Measurements from ENCODE around the gene TCL1A.
"Not testable (repeated sequence)": the region's sequence is repeated elsewhere in the genome, so short reads cannot be mapped to it uniquely, and the experiment has no call there.

Gene TCL1A, protein sequence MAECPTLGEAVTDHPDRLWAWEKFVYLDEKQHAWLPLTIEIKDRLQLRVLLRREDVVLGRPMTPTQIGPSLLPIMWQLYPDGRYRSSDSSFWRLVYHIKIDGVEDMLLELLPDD

DNA sequence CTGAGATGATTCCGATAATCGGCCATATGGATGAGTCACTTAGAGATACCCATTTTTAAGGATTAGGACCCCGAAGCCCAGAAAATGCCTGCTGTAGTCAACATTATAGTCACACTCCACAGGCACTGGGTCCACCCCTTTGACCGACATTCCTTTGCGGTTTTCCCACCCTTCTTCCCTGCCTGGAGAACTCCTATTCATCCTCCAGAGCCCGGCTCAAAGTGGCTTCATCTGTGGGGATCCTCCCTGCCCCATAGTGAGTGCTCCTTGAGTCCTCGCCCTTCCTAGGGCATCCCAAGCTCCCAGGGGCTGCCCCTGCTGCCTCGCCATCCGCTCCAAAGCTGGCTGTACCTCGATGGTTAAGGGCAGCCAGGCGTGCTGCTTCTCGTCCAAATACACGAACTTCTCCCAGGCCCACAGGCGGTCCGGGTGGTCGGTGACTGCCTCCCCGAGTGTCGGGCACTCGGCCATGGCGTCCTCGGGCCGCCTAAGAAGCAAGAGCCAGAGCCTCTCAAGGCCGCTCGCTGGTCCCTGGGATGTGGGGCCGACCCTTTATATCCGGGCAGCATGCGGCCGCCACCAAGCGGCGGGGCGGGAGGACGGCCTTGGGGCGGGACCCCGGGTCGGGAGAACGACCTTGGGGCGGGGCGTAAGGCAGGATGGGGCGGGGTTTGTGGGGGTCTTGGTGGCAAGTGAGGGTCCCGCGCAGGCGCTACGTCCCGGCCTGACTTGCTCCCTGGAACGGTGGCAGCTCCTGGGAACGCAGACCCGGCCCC, at the start of gene TCL1A:
TCL1A (minus strand) TSS at position 530 of the 776 bp plus-strand sequence; CDS start at position 471, 59 bp downstream.
- no peak for DNase-seq (ENCODE audit: low read depth)

DNA sequence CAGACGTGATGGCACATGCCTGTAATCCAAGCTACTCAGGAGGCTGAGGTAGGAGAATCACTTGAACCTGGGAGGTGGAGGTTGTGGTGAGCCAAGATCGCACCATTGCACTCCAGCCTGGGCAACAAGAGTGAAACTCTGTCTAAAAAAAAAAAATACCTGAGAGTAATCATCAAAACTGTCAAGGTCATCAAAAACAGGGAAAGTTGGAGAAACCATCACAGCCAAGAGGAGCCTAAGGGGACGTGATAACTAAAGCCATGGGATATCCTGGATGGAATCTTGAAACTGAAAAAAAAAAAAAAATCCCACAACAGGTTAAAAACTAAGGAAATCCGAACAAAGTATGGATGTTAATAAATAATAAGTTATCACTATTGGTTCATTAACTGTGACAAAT, 49.1 kb upstream of the TCL1A start:
- DNase-seq (ENCODE audit: low read depth), result not testable (repeated sequence)

DNA sequence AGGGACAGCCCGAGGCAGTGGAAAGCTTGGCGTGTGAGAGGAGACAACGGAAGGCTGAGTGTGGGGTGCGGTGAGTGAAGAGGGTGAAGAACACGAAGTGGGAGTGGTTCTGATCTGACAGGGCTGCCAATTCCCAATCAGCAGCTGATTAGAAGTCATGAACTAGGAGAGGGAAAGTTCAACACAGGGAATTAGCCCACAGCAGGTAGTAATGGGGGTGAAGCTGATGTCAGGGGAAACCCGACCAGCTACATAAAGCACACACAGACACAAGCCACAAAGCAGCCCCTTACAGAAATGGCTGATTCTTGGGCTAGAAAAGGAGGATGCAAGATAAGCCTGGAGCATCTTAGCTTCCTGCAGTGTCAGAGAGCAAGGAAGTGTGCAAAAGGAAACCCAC, 47.5 kb upstream of the TCL1A start:
- no peak for DNase-seq (ENCODE audit: low read depth)

DNA sequence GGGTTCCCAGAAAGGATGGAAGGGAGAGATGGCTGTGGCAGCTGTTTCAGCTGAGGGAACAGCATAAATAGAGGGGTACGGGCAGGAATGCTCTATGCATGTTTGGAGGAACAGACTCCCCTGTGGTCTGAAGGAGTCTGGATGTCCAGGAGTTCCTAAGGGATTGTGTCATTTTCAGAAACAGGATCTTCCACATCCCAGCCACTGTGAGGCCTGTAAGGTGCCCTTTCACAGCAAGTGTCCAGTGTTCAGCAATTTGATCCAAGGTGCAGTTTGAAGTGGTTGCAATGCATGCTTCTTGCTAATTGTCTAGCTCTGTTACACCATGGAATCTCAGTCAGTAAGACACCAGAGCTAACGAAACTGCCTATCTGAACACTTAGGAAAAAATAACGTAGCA, 46.7 kb upstream of the TCL1A start:
- DNase-seq (ENCODE audit: low read depth), result no peak

DNA sequence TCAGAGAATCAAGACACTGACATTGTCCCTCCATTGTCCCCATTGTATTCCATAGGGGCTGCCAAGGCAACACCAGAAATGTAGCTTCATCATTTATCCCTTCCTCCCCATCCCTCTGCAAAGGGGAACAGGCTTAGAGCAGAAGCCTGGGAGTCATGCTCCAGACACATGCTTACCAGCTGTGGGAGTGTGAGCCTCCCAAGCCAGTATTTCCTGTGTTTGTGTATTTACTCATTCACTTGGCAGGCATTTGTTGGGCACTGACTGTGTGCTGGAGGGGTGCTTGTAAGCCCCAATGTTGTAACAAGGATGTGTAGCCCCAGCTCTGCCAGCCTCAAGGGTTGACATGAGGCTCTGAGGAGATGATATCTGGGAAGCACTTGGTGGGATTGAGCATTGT, 46.0 kb upstream of the TCL1A start:
- peak; percentile 14 for DNase-seq (ENCODE audit: low read depth)

DNA sequence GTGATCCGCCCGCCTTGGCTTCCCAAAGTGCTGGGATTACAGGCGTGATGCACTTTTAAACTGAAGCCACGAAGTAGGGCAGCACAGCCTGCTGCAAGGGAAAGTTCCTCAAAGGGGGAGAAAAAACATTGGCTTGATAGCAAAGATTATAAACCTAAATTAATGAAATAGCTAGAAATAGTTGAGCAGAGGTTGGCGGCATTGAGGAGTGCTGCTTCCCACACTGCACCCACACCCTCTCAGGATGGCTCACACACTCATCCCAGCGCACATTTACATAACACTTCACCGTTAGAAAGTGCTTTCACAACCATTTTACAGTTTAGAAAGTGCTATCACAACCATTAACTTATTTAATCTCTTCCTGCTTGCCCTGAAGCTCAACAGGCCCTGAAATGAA, 44.4 kb upstream of the TCL1A start:
- no peak for DNase-seq (ENCODE audit: low read depth)

DNA sequence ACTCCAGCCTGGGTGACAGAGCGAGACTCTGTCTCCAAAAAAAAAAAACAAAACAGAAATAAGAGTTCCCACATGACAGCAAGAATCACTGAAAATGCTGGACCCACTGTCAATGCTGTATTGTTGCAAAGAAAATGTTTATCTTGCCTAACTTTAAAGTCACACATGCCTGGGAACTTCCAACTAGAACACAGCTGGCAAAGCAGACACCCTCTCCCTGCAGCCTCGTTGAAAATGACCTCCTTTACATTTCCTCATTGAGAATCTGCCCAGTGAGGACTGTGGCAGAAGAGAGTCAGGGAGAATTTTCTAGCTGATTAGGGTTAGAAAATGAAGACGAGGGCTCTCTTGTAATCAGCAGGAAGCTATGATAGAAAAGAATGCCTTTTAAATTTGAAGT, 42.8 kb upstream of the TCL1A start:
- DNase-seq (ENCODE audit: low read depth), result no peak

DNA sequence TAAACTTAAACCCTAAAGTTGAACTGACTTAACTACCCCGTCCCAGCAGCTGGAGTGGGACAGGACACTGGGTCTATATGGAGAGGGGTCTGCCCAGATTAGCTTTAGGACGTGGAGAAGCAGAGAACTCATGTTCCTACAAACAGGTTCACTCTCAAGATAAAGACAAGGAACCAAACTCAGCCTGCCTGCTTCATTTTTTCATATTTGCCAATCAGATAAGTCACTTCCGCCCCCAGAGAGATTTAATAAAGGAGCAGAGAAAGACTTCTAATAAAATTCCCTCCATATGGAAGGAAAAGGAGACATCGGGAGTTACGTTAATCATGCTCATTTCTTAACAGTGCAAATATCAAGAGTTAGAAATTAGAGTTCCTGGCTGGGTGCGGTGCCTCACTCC, 42.2 kb upstream of the TCL1A start:
- DNase-seq (ENCODE audit: low read depth), result no peak

DNA sequence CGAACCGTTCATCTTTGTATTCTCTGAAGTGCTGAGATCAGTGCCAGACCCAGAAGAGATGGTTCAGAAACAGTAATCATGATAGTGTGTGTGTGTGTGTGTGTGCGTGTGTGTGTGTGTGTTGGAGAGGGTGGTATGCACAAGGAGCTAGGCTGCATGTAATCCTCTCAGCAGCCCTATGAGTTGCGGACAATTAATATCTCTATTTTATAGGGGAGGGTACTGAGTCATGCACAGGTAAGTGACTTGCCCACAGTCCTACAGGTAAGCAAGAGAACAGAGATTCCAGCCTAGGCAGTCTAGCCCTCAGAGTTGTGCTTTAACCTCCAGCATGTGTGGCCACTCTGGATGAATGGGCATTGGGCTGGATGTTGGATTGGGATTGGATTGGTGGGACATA, 27.9 kb upstream of the TCL1A start:
- no peak for DNase-seq (ENCODE audit: low read depth)

DNA sequence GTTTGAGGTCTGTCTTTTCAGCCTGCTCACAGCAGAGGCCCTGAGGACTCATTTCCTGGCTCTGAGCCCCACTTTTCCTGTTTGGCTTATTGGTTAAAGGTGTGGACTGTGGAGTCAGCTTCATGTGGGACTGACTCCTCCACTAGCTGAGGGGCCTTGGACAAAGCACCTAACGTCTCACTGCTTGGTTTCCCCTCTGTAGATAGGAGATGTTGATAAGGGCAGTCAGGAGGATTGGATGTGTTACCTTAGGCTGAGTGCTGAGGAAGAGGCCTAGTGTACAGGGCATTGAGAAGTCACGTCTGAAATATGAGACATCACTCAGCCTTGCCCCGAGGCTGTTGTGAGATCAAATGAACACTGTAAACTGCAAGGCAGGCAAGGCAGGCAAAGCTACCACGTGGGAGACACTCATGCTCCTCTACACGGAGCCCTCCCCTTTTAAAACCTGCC, 27.1 kb upstream of the TCL1A start:
- no peak for DNase-seq (ENCODE audit: low read depth)

DNA sequence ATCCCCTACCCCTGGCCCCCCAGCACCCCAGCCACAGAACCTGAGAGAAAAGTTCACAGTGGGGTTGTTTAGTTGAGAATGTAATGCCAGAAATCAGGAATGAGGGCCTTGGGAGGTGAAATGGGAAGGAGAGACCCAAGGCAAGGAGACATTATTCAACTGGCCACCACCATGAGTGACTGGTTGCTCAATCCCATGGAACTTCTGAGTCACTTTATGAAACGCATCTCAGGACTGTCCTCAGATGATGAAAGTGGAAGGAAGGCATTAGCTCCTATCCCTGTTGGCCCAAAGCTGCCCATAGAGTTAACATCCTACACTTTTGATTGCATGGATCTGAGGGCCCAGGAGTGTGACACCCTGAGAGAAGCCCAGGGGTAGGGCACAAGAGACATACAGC, 25.4 kb upstream of the TCL1A start:
- DNase-seq (ENCODE audit: low read depth), result no peak

DNA sequence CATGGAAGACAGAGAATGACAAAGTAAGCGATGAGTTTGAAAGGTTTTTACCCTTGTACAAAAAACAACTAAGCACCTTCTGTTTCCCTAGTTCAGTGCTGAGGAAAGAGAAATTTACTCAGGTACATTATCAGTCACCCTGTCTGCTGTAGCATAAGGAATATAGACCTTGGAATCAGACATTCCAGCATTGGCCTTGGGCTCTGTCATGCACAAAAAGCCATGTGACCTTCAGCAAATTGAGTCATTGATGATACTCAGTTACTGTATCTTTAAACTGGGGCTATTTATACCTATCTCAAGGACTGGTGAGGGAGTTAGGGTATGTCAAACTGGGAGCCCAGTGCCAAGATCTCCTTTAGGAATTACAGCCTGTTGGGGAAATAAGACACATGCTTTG, 19.3 kb upstream of the TCL1A start:
- DNase-seq (ENCODE audit: low read depth), result no peak

DNA sequence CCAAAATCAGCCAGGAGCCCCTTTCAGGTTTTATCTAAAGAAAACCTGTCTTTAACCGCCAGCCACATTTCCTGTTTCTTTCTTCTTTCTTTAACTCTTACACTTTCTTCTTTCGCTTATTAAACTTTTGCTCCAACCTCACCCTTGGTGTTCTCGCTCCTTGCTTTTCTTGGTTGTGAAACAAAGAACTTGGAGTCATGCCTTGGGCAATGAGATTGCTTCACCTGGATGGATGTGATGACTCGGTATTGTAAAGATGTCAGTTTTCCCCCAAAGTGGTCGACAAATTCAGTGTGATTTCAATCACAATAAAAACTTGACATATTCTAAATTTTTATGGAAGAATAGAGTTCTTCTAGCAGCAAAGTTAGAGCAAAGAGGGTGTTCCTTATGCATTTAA, 16.2 kb upstream of the TCL1A start:
- DNase-seq (ENCODE audit: low read depth), result no peak

DNA sequence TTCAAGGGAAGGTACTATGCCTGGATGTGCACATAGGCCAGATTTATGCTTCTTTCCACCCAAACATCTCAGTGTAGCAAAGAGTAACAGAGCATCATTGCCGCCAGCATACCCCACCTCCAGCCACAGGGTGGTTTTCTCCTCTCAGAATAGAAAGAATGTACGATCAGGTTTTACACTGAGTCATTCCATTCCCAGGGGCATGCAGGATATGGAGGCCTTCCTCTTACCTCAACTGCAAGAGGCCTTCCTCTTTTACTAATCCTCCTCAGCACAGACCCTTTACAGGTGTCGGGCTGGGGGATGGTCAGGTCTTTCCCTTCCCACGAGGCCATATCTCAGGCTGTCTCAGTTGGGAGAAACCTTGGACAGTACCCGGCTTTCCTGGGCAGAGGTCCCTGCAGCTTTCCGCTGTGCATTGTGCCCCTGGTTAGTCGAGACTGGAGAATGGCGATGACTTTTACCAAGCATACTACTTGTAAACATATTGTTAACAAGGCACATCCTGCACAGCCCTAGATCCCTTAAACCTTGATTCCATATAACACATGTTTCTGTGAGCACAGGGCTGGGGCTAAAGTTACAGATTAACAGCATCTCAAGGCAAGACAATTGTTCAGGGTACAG, 15.6 kb upstream of the TCL1A start:
- not testable (repeated sequence) for DNase-seq (ENCODE audit: low read depth)

DNA sequence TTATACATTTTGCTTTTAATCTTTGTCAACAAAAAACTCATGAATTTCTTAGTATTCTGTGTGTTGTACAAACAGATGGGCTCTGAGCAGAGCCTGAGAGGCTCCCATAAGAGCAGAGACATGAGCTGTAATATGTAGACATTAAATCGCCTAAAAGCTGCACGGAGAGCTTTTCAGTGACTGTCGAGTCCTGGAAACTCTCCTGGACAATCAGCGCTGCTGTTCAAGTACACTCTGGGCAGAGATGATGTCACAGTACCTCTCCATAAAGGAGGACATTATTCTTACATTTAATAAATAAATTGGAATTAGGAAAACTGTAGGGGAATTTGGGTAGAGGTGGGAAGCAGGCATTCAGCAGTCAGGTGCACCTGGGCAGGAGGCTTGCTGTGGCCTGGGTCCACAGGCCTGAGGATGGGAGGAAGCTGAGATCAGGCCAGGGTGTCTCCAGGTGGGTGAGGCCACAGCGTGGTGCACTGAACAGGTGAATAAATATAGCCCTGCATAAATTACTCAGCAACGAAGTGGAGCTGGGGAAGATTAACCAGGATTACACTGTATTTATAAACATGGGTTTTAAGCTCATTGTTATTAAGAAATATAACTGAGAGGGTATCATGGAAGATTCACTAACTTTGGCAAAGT, 13.3 kb upstream of the TCL1A start:
- no peak for DNase-seq (ENCODE audit: low read depth)

DNA sequence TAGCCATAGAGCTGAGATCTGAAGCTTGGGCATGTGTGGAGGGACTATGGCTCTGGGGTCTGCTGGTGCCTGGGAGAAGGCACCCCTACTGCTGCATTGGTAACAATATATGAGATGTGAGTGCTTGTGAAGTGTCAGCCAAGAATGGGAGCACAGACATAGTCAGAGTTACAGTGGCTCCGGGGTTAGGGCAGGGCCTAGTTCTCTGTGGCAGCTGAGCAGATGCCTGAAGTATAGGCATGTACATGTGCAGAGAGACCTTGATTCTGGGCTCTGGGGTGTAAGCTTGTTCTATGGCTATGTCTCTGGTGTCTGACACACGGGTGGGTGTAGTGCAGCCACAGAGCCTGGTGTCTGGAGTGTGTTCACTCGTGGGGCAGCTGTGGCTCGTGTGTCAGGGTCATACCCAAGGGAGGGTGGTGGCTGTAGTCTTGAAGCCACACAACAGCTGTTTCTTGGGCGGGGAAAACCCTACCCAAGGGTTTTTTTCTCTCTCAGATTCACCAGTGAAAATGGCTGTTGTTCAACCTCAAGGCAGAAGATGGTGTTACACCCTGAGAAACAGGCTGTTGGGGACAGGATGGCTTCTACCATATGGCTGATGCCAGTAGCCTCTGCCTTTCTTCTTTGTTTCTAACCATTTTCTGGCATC, 11.9 kb upstream of the TCL1A start:
- DNase-seq (ENCODE audit: low read depth), result no peak

DNA sequence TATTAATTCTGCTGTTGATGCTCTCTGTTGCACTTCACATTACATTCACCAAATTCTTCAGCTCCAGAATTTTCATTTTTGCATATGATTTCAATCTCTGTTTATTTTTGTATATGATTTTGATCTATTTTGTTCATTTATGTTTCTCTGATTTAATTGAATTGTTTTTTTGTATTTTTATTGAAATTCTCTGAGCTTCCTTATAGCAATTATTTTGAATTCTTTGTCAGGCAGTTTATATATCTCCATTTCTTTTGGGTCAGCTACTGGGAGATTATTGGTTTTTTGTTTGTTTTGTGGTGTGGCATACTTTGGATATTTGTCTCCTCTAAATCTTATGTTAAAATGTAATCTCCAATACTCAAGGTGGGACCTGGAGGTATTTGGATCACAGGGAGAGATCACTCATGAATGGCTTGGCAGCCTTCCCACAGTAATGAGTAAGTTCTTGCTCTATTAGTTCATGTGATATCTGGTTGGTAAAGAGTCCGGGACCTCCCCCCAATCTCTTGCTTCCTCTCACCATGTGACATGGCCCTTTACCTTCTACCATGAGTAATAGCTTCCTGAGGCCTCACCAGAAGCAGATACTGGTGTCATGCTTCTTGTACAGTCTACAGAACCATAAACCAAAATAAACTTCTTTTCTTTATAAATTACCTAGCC, 8.7 kb upstream of the TCL1A start:
- no peak for DNase-seq (ENCODE audit: low read depth)

DNA sequence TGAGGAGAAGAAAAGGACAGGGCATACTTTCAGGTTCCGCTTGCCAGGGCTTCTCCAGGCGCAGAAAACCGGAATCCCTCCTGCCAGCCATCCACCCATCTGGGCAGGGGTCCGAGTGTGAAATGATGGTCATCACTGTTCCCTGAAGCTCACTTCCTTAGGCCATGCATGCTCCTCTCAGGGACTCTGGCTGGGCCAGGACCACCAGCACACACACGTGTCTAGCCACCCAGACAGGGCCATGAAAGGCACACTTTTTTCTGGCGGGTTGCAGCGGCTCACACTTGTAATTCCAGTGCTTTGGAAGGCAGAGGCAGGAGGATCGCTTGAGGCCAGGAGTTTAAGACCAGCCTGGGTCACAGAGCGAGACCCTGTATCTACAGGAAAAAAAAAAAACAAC, 1.5 kb downstream of the TCL1A start:
- no peak for DNase-seq (ENCODE audit: low read depth)

DNA sequence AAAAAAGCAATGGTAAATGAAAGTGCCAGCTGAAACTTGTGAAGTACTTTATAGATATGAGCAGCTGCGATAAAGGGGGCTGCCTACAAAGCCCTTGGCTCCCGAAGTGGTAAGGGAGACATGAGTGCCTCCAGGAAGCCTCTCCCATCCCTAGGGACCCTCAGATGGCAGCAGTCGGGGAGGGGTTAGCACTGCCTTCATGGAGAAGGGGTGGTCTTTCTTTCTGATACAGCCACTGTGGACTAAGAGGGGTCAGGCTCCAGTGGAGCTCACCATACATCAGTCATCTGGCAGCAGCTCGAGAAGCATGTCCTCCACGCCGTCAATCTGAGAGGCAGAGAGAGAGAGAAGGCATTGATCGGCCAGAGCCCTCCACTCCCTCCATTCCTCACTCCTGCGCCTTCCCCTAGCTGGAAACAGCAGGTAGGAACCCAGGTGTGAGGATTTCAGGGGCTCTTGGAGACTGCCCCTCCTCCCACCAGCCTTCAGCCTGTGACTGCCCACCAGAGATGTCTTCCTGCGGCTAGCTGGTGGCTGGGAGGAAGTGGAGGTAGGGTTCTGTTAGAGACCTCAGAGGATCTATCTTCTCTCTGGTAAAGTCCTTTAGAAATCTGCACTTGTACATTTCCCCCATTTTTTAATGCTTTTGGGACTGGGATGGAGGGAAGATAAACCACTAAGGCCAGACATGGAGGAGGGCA, 2.3 kb downstream of the TCL1A start:
- DNase-seq (ENCODE audit: low read depth), result no peak

DNA sequence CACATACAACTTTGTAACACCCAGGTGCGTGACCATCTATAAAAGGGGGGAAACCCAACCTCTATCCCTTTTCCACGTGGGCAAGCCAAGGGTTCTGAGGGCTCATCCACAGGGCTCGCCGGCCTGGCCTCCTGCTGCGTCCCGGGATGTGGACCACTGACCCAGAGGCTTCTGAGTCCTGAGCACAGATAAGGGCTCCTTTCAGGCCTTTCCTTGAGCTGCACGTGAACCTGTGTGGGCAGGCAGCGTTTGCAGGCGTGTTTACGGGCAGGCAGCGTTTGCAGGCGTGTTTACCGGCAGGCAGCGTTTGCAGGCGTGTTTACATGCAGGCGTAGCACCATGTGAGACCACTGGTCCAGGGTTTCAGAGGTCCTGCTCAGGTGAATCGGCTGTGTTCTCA, 3.8 kb downstream of the TCL1A start:
- no peak for DNase-seq (ENCODE audit: low read depth)

DNA sequence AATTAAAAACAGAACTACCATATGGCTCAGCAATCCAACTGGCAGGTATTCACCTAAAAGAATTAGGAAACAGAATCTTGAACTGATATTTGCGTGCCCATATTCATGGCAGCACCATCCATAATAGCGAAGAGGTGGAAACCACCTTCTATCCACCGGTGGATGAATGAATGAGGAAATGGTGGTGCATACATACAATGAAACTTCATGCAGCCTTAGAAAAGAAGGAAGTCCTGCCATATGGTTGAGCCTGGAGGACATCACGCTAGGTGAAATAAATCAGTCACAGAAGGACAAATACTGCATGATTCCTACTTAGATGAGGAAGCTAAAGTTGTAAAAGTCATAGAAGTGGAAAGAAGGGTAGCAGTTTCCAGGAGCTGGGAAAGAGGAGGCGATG, 6.6 kb downstream of the TCL1A start:
- DNase-seq (ENCODE audit: low read depth), result no peak

Measured in HS-5 (cell line).